Activated gamma-delta T cell (primary cell): ENCODE data around the gene ARL17B.
"Not testable (repeated sequence)": the region's sequence is repeated elsewhere in the genome, so short reads cannot be mapped to it uniquely, and the experiment has no call there.

Source experiments
- DNase-seq: peaks from one replicate; lab custom pipeline; 2025; lab: John Stamatoyannopoulos, UW

The ARL17B gene

DNA sequence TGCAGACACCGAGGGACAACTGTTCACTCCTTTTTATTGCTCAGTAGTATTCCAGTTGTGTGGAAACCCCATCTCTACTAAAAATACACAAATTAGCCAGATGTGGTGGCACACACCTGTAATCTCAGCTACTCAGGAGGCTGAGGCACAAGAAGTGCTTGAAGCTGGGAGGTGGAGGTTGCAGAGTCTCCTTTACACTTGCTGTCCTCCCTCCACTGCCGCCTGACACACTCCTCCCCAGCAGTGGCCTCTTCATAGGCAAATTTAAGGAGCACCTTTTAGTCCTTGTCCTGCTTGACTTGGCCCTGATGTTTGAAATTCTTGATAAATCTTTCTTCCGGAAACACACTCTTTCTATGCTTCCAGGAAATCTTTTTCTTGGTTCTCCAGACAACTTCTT, 112.4 kb downstream of the ARL17B start:
- DNase-seq = not testable (repeated sequence)

DNA sequence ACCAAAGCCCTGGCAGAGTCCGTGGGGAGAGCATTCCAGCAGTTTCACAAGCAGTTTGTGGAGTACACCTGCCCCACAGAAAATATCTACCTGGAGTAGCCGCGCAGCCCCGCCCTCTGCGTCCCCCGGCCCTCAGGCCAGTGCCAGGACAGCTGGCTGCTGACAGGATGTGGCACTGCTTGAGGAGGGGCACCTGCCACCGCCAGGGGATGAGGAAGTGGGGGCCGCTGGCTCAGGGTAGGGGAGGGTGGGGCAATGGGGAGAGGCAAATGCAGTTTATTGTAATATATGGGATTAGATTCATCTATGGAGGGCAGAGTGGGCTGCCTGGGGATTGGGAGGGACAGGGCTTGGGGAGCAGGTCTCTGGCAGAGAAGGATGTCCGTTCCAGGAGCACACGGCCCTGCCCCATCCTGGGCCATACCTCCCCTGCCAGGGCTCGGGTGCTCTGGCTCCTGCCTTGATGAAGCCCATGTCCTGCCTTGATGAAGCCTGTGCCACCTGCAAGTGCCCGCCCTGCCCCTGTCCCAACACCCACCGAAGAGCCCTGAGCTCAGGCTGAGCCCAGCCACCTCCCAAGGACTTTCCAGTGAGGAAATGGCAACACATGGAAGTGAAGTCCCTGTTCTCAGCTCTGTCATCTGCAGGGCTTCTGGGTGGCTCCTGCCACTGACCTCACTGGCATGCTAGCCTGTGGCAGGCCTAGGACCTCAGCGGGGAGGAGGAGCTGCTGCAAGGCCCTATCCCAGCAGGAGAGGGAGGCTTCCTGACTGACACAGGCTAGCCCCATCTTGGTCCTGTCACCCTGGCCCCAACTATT, 116.4 kb downstream of the ARL17B start:
- not testable (repeated sequence) for DNase-seq

DNA sequence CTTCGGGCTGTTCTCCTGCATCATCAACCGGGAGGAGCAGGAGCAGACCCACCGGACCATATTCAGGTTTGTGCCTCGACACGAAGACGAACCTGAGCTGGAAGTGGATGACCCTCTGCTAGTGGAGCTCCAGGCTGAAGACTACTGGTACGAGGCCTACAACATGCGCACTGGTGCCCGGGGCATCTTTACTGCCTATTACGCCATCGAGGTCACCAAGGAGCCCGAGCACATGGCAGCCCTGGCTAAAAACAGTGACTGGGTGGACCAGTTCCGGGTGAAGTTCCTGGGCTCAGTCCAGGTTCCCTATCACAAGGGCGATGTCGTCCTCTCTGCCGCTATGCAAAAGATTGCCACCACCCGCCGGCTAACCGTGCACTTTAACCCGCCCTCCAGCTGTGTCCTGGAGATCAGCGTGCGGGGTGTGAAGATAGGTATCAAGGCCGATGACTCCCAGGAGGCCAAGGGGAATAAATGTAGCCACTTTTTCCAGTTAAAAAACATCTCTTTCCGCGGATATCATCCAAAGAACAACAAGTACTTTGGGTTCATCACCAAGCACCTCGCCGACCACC, 117.1 kb downstream of the ARL17B start:
- DNase-seq = not testable (repeated sequence)

DNA sequence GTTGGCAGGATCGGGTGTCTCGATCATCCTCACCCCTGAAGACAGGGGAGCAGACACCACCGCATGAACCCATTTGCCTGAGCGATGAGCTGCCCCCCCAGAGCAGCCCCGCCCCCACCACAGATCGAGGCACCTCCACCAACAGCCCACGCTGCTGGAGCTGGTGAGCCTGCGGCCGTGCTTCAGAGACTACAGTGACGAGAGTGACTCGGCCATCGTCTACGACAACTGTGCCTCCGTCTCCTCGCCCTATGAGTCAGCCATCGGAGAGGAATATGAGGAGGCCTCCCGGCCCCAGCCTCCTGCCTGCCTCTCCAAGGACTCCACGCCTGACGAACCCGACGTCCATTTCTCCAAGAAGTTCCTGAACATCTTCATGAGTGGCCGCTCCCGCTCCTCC, 117.6 kb downstream of the ARL17B start:
- not testable (repeated sequence) for DNase-seq

DNA sequence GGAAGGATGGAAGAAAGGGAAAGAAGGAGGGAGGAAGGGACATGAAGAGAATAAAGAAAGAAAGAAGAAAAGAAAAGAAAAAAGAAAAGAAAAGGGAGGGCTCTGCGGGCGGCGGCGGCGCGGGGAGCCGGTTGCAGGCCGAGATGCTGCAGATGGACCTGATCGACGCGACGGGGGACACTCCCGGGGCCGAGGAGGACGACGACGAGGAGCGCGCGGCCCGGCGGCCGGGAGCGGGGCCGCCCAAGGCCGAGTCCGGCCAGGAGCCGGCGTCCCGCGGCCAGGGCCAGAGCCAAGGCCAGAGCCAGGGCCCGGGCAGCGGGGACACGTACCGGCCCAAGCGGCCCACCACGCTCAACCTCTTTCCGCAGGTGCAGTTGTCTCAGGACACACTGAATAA, 118.1 kb downstream of the ARL17B start:
- not testable (repeated sequence) for DNase-seq

DNA sequence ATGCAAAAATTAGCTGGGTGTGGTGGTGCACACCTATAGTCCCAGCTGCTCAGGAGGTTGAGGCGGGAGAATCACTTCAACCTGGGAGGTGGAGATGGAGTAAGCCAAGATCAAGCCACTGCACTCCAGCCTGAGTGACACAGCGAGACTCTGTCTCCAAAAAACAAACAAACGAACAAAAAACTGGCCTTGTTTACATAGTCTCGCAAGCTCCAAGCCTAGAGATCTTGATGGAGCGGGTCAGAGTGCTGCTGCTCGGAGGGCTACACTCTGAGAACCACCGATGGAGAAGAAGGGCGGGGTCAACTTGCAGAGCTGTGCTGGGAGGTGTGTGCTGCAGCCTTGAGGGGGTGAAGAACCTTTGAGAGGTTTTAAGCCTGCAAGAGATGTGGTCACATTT, 130.2 kb downstream of the ARL17B start:
- not testable (repeated sequence) for DNase-seq

DNA sequence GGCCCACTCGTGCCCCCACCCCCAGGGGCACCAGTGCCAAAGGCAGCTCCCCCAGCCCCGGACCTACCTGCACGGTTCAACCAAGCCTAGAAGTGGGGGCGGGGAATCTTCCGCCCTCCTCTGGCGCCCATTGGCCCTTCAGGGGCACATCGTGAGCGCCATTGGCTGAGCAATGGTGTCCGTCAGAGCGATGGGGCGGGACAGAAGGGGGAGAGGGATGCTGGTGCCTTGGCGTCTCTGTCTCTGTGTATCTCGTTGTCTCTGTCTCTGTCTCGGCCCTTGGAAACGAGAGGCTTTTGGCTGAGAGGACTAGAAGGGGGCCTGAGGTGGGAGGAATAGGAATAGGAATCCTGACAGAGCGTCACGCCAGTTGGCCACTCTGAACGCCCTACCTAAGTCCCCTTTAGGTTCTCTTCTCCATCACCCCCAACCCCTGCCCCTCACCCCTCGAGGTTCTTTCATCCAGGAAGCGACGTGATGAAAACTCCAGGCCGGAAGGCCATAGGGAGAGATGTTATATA, 136.2 kb downstream of the ARL17B start:
- peak; percentile 77 for DNase-seq

DNA sequence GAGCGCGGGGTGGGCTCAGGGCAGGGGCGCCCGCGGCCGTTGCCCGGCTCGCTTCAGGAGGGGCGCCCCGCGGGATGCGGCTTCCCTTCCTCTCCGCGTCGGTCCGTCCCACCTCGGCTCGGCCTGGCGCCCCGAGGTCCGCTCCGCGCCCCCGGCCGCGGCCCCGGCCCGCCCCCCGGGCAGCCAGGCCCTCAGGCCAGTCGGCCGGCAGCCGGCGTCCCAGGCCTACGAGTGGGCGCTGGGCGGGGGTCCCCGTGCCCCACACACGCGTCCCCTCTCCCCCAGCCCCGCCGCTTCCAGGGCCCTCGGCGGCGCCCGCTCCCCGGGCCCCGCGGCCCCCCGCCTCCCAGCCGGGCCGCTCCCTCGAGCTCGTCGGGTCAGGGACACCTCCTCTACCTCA, 136.7 kb downstream of the ARL17B start:
- not testable (repeated sequence) for DNase-seq
